GM19468 (cell line): Measurements from ENCODE around the gene LASP1.
"Not testable (repeated sequence)": the region's sequence is repeated elsewhere in the genome, so short reads cannot be mapped to it uniquely, and the experiment has no call there.

Experiments used
- ATAC-seq: cut with Tn5 transposase; IDR thresholded peaks from one replicate; pipeline ENCODE4 v1.9.1; 2021; ENCODE audit warnings: mild to moderate bottlenecking, moderate library complexity, moderate number of reproducible peaks; ENCODE audit not compliant: unreplicated experiment; ENCODE audit errors: extremely low read depth

LASP1 gene

GRCh38 chr17:38905375-38905774, 35.5 kb downstream of the LASP1 start:
- ATAC-seq, result no peak

GRCh38 chr17:38906460-38907228, 36.8 kb downstream of the LASP1 start:
- ATAC-seq, result no peak

DNA sequence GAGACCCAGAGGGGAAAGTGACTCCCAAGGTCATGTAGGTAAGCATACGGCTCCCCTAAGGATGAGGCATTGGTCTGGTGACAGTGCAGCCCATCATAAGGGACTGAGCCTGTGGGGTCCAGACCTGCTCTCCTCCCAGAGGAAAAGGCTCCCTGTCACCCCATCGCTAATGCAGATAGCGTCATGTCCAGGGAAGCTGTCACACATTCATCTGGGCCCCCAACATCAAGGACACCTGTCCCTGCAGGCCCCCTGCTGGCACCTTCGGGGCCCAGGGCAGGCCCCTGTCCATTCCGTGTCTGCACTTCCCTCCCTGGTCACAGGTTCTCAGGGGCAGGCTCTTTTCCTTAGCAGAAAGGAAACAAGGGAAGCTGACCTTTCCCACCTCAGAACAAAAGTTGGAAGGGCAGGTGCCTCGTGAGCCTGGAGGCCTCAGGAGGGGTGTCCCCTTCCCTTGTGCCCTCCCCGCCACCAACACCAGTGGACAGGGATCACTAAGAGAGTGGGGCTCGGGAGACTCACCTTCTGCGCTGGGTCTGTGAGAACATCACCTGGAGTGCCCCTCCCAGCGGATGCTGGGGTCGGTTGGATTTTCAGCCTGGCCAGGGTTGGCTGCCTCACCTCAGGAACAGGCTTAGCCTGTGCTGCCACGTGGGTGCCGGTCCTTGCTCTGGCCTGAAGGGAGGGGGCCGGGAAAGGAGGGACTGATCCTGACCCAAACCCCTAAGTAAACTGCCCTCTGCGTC, 38.2 kb downstream of the LASP1 start:
- no peak for ATAC-seq

- no peak for ATAC-seq
Measured at GRCh38 chr17:38908676-38909181, 38.9 kb downstream of the LASP1 start.

GRCh38 chr17:38910325-38910724, 40.5 kb downstream of the LASP1 start:
- ATAC-seq, result no peak

DNA sequence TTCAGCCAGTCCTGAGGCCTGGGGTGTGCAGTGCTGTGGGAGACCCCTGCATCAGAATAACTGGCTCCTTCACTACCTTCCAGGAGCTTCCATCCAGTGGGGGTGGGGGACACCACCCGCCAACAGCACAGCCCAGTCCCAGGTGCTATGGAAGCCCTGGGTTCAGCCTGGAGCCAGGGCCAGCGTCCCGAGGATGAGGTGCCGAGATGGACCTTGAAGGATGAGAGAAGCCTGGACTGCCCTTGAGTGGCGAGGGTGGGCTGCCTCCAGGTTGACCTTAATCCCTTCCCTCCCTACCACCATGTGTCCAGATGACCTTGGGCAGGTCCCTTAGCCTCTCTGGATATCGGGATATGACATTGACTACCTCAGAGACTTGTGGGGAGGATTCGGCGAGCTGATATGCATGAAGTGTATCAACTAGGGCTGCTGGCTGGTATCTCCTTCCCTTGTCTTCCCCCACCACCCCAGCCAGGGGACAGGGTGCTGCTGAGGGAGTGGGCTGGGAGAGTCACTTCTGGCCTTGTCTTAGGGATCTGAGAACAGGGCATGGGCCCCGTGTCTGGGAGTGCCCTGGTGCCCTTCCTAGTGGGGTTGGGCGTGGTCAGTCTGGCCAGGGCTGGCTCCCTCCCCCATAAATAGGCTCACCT, 41.3 kb downstream of the LASP1 start:
- no peak for ATAC-seq

- not testable (repeated sequence) for ATAC-seq
Measured at GRCh38 chr17:38911731-38912081, 41.8 kb downstream of the LASP1 start.

GRCh38 chr17:38912221-38912813, 42.5 kb downstream of the LASP1 start:
- no peak for ATAC-seq

GRCh38 chr17:38914741-38915638, 45.1 kb downstream of the LASP1 start:
- ATAC-seq, result no peak

GRCh38 chr17:38915639-38915995, 45.8 kb downstream of the LASP1 start:
- ATAC-seq, result no peak

DNA sequence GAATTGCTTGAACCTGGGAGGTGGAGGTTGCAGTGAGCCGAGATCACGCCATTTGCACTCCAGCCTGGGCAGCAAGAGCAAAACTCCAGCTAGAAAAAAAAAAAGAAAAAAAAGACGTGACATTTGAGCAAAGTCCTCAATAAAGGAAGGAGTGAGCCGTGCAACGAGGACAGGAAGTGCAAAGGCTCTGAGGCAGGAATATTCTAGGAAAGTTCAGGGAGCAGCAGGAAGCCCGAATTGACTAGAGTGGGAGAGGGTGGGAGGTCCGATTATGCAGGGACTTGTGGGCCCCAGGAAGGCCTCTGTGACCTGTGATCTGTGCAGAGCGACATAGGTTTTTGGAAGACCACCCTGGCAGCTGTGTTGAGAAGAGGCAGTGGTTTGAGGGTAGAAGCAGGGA, 46.9 kb downstream of the LASP1 start:
- no peak for ATAC-seq

GRCh38 chr17:38917259-38917658, 47.4 kb downstream of the LASP1 start:
- no peak for ATAC-seq

DNA sequence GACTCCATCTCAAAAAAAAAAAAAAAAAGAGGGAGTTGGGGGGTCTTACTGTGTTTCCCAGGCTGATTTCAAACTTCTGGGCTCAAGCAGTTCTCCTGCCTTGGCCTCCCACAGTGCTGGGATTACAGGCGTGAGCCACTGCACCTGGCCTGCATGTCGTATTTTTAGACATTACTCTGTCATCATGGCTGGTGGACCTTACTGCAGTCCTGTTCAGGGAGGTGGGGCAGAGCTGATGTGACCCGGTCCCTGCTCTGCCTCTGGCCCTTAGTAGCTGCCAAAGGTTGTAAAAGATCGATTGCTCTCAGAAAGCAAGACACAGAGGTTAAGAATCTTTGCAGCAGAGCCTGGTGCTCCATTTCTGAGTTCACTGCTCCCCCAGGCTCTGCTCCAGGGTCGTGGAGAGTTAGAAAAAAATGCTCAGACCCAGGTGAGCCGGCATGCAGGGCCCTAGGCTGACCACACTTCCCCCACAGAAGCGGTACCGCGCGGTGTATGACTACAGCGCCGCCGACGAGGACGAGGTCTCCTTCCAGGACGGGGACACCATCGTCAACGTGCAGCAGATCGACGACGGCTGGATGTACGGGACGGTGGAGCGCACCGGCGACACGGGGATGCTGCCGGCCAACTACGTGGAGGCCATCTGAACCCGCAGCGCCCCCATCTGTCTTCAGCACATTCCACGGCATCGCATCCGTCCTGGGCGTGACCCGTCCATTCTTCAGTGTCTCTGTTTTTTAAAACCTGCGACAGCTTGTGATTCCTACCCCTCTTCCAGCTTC, 48.5 kb downstream of the LASP1 start:
- no peak for ATAC-seq

DNA sequence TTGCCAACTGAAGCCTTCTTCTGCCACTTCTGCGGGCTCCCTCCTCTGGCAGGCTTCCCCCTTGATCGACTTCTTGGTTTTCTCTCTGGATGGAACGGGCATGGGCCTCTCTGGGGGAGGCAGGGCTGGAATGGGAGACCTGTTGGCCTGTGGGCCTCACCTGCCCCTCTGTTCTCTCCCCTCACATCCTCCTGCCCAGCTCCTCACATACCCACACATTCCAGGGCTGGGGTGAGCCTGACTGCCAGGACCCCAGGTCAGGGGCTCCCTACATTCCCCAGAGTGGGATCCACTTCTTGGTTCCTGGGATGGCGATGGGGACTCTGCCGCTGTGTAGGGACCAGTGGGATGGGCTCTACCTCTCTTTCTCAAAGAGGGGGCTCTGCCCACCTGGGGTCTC, 49.1 kb downstream of the LASP1 start:
- ATAC-seq, result no peak

GRCh38 chr17:38919316-38920078, 49.6 kb downstream of the LASP1 start:
- no peak for ATAC-seq

GRCh38 chr17:38920374-38921291, 50.8 kb downstream of the LASP1 start:
- ATAC-seq, result no peak

- no peak for ATAC-seq
Measured at GRCh38 chr17:38921756-38922411, 52.0 kb downstream of the LASP1 start.
